Measurements from ENCODE around the gene NFIA.

- TF ChIP-seq POLR2A (IDR thresholded peaks at IDR 0.05) (no peak), POLR2AphosphoS5 (IDR thresholded peaks at IDR 0.05) (no peak)
- TF ChIP-seq, protein P1, sequence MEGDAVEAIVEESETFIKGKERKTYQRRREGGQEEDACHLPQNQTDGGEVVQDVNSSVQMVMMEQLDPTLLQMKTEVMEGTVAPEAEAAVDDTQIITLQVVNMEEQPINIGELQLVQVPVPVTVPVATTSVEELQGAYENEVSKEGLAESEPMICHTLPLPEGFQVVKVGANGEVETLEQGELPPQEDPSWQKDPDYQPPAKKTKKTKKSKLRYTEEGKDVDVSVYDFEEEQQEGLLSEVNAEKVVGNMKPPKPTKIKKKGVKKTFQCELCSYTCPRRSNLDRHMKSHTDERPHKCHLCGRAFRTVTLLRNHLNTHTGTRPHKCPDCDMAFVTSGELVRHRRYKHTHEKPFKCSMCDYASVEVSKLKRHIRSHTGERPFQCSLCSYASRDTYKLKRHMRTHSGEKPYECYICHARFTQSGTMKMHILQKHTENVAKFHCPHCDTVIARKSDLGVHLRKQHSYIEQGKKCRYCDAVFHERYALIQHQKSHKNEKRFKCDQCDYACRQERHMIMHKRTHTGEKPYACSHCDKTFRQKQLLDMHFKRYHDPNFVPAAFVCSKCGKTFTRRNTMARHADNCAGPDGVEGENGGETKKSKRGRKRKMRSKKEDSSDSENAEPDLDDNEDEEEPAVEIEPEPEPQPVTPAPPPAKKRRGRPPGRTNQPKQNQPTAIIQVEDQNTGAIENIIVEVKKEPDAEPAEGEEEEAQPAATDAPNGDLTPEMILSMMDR (IDR thresholded peaks at IDR 0.05): no peak
Observed at GRCh38 chr1:61198554-61198953, 116.2 kb downstream of the NFIA start.

All from prostate gland (tissue), 2 donors.